Astrocyte of the cerebellum (primary cell): ENCODE data around the gene GABPA.
"Not testable (repeated sequence)": the region's sequence is repeated elsewhere in the genome, so short reads cannot be mapped to it uniquely, and the experiment has no call there.

Source experiments
- DNase-seq: peaks from one replicate; pipeline ENCODE4 v3.0.0-alpha.2; 2011; ENCODE audit warnings: low read depth
- H3K4me3 ChIP-seq: 2 replicates; pipeline ENCODE4 v1.5.1; 2011; ENCODE audit warnings: mild to moderate bottlenecking, low read depth, low read length, moderate library complexity
- in situ Hi-C: cut with HindIII; loops from 2 replicates; pipeline ENCODE4 v1.10.0; 2017; ENCODE audit warnings: low sequenced_read_pairs
- TF ChIP-seq, protein P1 (sequence below): IDR thresholded peaks from 2 replicates; pipeline ENCODE4 v1.5.1; 2012; ENCODE audit warnings: low read length, low read depth, moderate library complexity, mild to moderate bottlenecking; ENCODE audit errors: missing control alignments

The GABPA gene

DNA sequence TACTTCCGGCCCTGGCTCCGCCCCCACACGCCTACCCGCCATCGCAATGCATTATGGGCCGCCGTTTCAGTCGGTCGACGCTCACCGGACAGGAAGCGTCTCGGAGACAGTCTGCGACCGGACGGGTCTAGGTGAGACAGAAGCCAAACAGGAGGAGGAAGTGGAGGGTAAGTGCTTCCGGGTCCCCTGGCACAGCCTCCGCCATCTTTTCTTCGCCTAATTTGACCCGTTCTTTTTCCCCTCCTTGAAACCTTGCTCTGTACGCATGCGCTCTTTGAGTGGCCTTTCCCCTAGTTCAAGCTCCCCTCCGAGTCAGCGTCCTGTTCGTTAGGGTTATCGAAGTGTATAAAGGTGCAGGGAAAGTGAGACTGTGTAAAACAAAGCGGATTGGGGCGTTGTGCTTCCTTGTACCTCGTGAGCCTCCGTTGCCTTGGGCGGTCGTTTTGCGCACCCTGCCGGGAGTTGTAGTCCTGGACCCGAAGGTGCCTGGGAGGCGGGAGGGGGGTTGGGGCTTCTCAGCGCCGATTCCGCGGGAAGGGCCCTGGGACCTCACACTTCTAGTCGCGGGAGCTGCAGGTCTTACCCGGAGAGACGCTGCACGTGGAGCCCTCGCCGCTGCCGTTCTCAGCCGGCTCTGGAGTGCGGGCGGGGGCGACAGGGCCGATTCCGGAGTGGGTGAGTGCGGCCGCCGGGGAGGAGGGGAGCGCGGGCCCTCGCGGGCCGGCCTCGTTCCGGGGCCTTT is at the start of gene GABPA, which contains the start of gene ATP5PF:
GABPA (plus strand) TSS at position 69 of the 742 bp plus-strand sequence. CDS start 6,627 bp downstream, outside the sequence.
ATP5PF (minus strand) TSS at position 1 of the 742 bp plus-strand sequence. CDS start 5,110 bp downstream, outside the sequence.
- peak within 1 kb of the TSS; percentile 80 for H3K4me3 ChIP-seq
- TF ChIP-seq, protein P1, sequence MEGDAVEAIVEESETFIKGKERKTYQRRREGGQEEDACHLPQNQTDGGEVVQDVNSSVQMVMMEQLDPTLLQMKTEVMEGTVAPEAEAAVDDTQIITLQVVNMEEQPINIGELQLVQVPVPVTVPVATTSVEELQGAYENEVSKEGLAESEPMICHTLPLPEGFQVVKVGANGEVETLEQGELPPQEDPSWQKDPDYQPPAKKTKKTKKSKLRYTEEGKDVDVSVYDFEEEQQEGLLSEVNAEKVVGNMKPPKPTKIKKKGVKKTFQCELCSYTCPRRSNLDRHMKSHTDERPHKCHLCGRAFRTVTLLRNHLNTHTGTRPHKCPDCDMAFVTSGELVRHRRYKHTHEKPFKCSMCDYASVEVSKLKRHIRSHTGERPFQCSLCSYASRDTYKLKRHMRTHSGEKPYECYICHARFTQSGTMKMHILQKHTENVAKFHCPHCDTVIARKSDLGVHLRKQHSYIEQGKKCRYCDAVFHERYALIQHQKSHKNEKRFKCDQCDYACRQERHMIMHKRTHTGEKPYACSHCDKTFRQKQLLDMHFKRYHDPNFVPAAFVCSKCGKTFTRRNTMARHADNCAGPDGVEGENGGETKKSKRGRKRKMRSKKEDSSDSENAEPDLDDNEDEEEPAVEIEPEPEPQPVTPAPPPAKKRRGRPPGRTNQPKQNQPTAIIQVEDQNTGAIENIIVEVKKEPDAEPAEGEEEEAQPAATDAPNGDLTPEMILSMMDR, result peak; percentile 25
- in situ Hi-C loops, result no loop called here
- peak; percentile 97 for DNase-seq

DNA sequence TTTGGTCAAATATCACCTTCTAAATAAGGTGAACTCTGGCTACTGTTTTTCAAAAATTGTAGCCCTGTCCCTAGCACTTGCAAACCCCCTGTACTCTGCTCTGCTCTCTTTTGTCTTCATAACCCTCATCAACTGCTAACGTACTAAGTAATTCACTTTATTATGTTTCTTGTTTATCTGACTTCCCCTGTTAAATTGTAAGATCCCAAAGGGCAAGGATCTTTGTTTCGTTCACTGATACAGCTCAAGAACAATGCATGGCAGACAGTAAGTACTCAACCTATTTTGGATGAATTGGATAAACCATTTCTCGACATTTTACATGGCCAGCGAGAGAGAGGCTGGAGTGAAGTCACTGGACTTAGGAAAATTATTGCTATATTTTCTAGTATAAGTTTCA is 47.0 kb upstream of the GABPA start:
- DNase-seq, result no peak
- in situ Hi-C loops, result no loop called here
- no peak overlapping the region for H3K4me3 ChIP-seq
- TF ChIP-seq, protein P1, result no peak

GRCh38 chr21:25688275-25689155 is 46.3 kb upstream of the GABPA start:
- TF ChIP-seq, protein P1, result no peak
- DNase-seq, result no peak
- H3K4me3 ChIP-seq, result no peak overlapping the region
- in situ Hi-C loops, result no loop called here

GRCh38 chr21:25689226-25689625 is 45.5 kb upstream of the GABPA start:
- DNase-seq, result no peak
- TF ChIP-seq, protein P1, result no peak
- H3K4me3 ChIP-seq, result no peak overlapping the region
- in situ Hi-C loops, result no loop called here

DNA sequence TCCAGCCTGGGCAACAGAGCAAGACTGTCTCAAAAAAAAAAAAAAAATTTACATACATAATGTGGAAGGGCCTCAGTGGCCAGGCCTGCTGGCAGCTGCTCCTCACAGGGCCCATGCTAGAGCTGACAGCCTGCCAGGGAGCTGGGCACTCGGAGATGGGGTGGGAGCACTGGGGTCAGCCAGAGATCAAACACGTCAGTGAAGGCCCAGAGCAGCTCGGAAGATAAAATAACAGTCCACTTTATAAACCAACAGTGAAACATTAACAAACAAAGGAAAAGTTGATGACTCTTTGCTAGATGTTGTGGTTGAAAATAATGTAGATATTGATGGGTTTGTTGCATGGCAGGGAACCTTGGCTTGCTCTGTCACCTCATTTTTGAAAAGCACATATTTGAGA is 42.8 kb upstream of the GABPA start:
- TF ChIP-seq, protein P1, result no peak
- in situ Hi-C loops, result no loop called here
- DNase-seq, result no peak
- H3K4me3 ChIP-seq, result no peak overlapping the region

GRCh38 chr21:25695461-25695860 is 39.3 kb upstream of the GABPA start:
- H3K4me3 ChIP-seq, in situ Hi-C loops, DNase-seq: not testable (repeated sequence)

- no peak overlapping the region for H3K4me3 ChIP-seq
- TF ChIP-seq, protein P1, result no peak
- DNase-seq, result no peak
- in situ Hi-C loops, result no loop called here
Observed at GRCh38 chr21:25700741-25701140, 34.0 kb upstream of the GABPA start.
